Stimulated activated CD8-positive, alpha-beta memory T cell treated with anti-CD3 and anti-CD28 coated beads, Interleukin-7, amount 100 ng/mL, for 1 hour (primary cell): ENCODE data around the gene COQ10A.

Source experiments
- DNase-seq, 2 donors: peaks; one replicate each; pipeline ENCODE4 v3.0.0-alpha.2; 2020; ENCODE audit warnings: low read depth in 2 of 2

COQ10A gene

GRCh38 chr12:56266693-56267442, at the start of gene COQ10A:
Gene COQ10A, plus strand, starts transcription at chr12:56266942. Its CDS starts 177 bp downstream, at chr12:56267119.
- peak; percentile 74 to 82 for DNase-seq

- no peak for DNase-seq
Observed at GRCh38 chr12:56219840-56220239, 46.9 kb upstream of the COQ10A start.

GRCh38 chr12:56220611-56221231, 46.0 kb upstream of the COQ10A start:
- DNase-seq = no peak

GRCh38 chr12:56221232-56221756, 45.4 kb upstream of the COQ10A start:
- DNase-seq = no peak

- DNase-seq = peak; percentile 87
Observed at GRCh38 chr12:56221757-56222530, 44.8 kb upstream of the COQ10A start, which contains the start of gene RNF41. Gene RNF41, minus strand, starts transcription at chr12:56221922. Its CDS starts 7,875 bp downstream, at chr12:56214047.

- DNase-seq = no peak
Observed at GRCh38 chr12:56222531-56222895, 44.2 kb upstream of the COQ10A start.

- DNase-seq = no peak
Observed at GRCh38 chr12:56223571-56224101, 43.1 kb upstream of the COQ10A start.

- peak; percentile 78 to 80 for DNase-seq
Observed at GRCh38 chr12:56224102-56224701, 42.5 kb upstream of the COQ10A start, which contains the start of gene NABP2. Gene NABP2, plus strand, starts transcription at chr12:56224342. Its CDS starts 515 bp downstream, at chr12:56224857.

GRCh38 chr12:56224954-56225353, 41.8 kb upstream of the COQ10A start:
- DNase-seq = no peak

- no peak for DNase-seq
Observed at GRCh38 chr12:56229082-56229481, 37.7 kb upstream of the COQ10A start.

- DNase-seq = no peak
Observed at GRCh38 chr12:56229916-56230431, 36.8 kb upstream of the COQ10A start, which contains the start of gene SLC39A5. Gene SLC39A5, plus strand, starts transcription at chr12:56230051. Its CDS starts 1,224 bp downstream, at chr12:56231275.

- DNase-seq = no peak
Observed at GRCh38 chr12:56230432-56231183, 36.1 kb upstream of the COQ10A start.

GRCh38 chr12:56231184-56231582, 35.6 kb upstream of the COQ10A start:
- DNase-seq = no peak

- DNase-seq = no peak
Observed at GRCh38 chr12:56234746-56235436, 31.9 kb upstream of the COQ10A start.

- DNase-seq = no peak
Observed at GRCh38 chr12:56236091-56236490, 30.7 kb upstream of the COQ10A start.

GRCh38 chr12:56236985-56237384, 29.8 kb upstream of the COQ10A start:
- no peak for DNase-seq

GRCh38 chr12:56237552-56237951, 29.2 kb upstream of the COQ10A start:
- no peak for DNase-seq

- DNase-seq = no peak
Observed at GRCh38 chr12:56241424-56242303, 25.1 kb upstream of the COQ10A start.

- DNase-seq = no peak
Observed at GRCh38 chr12:56242986-56243385, 23.8 kb upstream of the COQ10A start.
